ENCODE data around the gene REC114.

Gene REC114

DNA sequence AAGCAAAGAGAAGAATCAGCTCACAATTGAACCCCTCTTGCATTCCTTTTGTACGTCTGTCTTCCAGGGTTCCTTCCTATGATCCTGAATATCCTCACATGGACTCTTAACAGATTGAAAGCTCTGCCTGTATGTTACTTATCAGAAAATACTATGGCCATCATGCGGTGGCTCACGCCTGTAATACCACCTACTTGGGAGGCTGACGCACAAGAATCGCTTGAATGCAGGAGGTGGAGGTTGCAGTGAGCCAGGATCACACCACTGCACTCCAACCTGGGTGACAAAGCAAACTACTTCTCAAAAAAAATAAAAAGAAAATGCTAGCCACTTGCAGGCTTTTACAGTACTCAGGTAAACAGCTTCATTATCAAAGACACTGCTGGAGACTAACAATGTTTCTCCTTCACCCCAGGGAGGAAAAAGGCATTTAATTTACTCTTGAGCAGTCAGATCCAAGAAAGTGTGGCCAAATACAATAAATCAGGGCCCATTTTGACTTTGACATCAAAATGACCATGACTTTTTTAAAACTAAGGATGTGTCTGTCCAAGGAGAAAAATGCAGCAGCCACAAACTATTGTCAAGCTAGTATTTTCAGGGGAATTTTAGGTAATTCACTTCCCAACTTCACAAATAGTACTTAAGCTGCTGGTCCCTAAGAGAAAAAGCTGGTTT, 162.9 kb downstream of the REC114 start:
- TF ChIP-seq FOXP2 (optimal IDR thresholded peaks at IDR 0.05; ENCODE audit: borderline replicate concordance, extremely low read depth, extremely low read length, insufficient read depth) (no peak), TAF1 (IDR thresholded peaks at IDR 0.05; ENCODE audit: borderline replicate concordance, insufficient read depth, low read length) (no peak), POLR2AphosphoS5 (IDR thresholded peaks at IDR 0.05; ENCODE audit: low read depth, low read length) (no peak), SIN3A (IDR thresholded peaks at IDR 0.05; ENCODE audit: borderline replicate concordance, insufficient read depth, low read length) (no peak)
- TF ChIP-seq, protein P1, sequence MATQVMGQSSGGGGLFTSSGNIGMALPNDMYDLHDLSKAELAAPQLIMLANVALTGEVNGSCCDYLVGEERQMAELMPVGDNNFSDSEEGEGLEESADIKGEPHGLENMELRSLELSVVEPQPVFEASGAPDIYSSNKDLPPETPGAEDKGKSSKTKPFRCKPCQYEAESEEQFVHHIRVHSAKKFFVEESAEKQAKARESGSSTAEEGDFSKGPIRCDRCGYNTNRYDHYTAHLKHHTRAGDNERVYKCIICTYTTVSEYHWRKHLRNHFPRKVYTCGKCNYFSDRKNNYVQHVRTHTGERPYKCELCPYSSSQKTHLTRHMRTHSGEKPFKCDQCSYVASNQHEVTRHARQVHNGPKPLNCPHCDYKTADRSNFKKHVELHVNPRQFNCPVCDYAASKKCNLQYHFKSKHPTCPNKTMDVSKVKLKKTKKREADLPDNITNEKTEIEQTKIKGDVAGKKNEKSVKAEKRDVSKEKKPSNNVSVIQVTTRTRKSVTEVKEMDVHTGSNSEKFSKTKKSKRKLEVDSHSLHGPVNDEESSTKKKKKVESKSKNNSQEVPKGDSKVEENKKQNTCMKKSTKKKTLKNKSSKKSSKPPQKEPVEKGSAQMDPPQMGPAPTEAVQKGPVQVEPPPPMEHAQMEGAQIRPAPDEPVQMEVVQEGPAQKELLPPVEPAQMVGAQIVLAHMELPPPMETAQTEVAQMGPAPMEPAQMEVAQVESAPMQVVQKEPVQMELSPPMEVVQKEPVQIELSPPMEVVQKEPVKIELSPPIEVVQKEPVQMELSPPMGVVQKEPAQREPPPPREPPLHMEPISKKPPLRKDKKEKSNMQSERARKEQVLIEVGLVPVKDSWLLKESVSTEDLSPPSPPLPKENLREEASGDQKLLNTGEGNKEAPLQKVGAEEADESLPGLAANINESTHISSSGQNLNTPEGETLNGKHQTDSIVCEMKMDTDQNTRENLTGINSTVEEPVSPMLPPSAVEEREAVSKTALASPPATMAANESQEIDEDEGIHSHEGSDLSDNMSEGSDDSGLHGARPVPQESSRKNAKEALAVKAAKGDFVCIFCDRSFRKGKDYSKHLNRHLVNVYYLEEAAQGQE (IDR thresholded peaks at IDR 0.05; ENCODE audit: insufficient read depth in 1 of 2, low read depth in 2 of 2, low read length in 2 of 2), result no peak

DNA sequence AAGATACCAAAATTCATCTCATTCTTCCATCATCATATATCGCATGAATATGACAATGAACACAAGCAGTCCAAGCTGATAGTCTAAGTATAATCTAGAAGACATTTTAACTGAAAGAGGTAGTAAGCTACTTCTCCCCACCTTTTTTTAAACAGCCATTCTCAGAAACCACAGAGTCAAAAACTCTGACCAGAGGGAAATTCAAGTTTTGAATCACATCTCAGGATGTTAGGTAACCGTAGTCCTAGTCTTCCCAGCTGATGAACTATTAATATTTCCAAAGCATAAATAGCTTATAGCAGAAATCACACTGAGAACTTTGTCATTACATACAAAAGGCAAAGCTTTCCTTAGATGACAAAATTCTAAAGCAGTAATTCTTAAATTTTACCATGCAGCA, 164.4 kb downstream of the REC114 start:
- TF ChIP-seq FOXP2 (optimal IDR thresholded peaks at IDR 0.05; ENCODE audit: borderline replicate concordance, extremely low read depth, extremely low read length, insufficient read depth), result no peak
- TF ChIP-seq POLR2AphosphoS5 (IDR thresholded peaks at IDR 0.05; ENCODE audit: low read depth, low read length), result no peak
- TF ChIP-seq SIN3A (IDR thresholded peaks at IDR 0.05; ENCODE audit: borderline replicate concordance, insufficient read depth, low read length), result no peak
- no peak for TF ChIP-seq TAF1 (IDR thresholded peaks at IDR 0.05; ENCODE audit: borderline replicate concordance, insufficient read depth, low read length)
- TF ChIP-seq, protein P1 (IDR thresholded peaks at IDR 0.05; ENCODE audit: insufficient read depth in 1 of 2, low read depth in 2 of 2, low read length in 2 of 2), result no peak

DNA sequence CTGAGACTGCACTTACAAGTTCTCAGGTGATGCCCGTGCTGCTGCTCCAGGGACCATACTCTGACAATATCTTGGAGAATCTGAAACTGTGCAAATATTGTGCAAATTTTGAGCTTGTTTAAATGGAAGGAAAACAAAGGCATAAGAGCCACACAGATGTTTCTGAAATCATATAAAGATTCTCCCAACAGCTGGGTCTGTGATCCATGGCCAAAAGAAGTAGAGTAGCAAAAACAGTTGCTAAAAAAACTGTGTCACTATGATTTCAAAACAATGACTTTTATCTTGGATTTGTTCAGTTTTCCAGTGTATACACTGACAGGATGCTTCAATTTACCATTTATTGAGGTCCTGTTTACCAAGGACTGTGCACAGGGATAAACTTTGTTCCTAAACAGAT, 164.9 kb downstream of the REC114 start:
- TF ChIP-seq SIN3A (IDR thresholded peaks at IDR 0.05; ENCODE audit: borderline replicate concordance, insufficient read depth, low read length) (no peak), FOXP2 (optimal IDR thresholded peaks at IDR 0.05; ENCODE audit: borderline replicate concordance, extremely low read depth, extremely low read length, insufficient read depth) (no peak)

DNA sequence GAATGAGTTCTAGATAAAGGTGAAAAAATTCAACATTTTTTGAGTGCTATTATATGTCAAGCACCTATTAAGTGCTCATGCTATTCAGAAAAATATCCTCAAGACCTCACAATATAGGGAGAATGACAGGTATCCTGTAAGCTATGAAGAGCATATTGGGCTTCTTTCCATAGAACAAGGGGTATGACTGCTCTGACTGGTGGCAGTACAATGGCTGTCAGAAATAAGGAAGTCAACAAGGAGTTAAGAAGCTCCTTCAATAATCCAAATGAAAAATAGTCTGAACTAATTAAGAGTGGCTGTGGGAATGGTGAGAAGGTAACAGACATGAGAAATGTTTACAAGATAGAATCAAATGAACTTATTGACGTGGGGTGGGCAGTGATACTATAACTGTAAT, 165.5 kb downstream of the REC114 start:
- TF ChIP-seq FOXP2 (optimal IDR thresholded peaks at IDR 0.05; ENCODE audit: borderline replicate concordance, extremely low read depth, extremely low read length, insufficient read depth) (no peak), SIN3A (IDR thresholded peaks at IDR 0.05; ENCODE audit: borderline replicate concordance, insufficient read depth, low read length) (no peak), TAF1 (IDR thresholded peaks at IDR 0.05; ENCODE audit: borderline replicate concordance, insufficient read depth, low read length) (no peak), POLR2AphosphoS5 (IDR thresholded peaks at IDR 0.05; ENCODE audit: low read depth, low read length) (no peak)
- TF ChIP-seq, protein P1 (IDR thresholded peaks at IDR 0.05; ENCODE audit: insufficient read depth in 1 of 2, low read depth in 2 of 2, low read length in 2 of 2), result no peak

DNA sequence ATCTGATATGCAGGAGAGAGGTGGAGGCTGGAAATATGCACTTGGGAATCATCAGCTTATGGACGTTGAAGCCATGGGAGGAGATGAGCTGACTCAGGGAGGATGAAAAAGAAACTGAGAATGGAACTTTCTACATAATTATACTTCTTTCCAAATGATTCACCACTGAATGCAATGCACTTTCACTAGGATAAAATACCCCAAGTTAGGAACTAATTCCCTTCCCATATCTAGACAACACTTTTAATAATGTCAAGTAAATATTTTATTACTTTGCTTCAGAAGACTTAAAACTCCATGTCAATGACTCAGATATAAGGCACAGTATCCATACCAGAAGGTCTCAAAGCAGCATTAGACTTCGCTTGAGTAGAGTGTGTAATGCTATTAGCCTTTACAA, 166.0 kb downstream of the REC114 start:
- TF ChIP-seq SIN3A (IDR thresholded peaks at IDR 0.05; ENCODE audit: borderline replicate concordance, insufficient read depth, low read length) (no peak), TAF1 (IDR thresholded peaks at IDR 0.05; ENCODE audit: borderline replicate concordance, insufficient read depth, low read length) (no peak), FOXP2 (optimal IDR thresholded peaks at IDR 0.05; ENCODE audit: borderline replicate concordance, extremely low read depth, extremely low read length, insufficient read depth) (no peak), POLR2AphosphoS5 (IDR thresholded peaks at IDR 0.05; ENCODE audit: low read depth, low read length) (no peak)

All from PFSK-1 (cell line).